CD1c-positive myeloid dendritic cell (primary cell): Measurements from ENCODE around the gene MT2A.
"Not testable (repeated sequence)": the region's sequence is repeated elsewhere in the genome, so short reads cannot be mapped to it uniquely, and the experiment has no call there.

Source experiments
- DNase-seq: peaks from one replicate; pipeline ENCODE4 v3.0.0-alpha.2; 2016; ENCODE audit errors: extremely low spot score

MT2A gene

GRCh38 chr16:56621665-56622445 lies 13.5 kb downstream of the MT2A start:
- DNase-seq: not testable (repeated sequence)

- not testable (repeated sequence) for DNase-seq
Measured at GRCh38 chr16:56623184-56623583, 14.8 kb downstream of the MT2A start.

DNA sequence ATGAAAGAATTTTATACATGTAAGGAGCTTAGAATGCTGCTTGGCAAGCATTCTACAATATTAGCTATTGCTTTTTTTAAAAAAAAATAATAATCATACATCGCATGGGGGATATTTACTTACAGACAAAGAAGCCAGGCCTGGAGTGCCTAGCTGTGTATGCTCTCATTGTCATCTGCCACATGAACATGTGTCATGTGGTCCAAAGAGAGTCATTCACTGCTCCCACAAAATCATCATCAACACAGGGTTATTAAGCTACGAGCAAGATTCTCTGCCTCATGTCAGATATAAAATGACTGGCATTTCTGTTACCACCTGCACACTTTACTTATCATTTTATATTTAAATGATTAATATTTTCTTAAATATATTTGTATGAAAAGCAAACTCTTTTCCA lies 15.3 kb downstream of the MT2A start:
- DNase-seq: no peak

- DNase-seq: peak; percentile 60
Measured at GRCh38 chr16:56625140-56625942, 17.0 kb downstream of the MT2A start, which contains the start of gene MT1E. TSS of gene MT1E (plus strand) at chr16:56625781. CDS start at chr16:56625852, 71 bp downstream.

GRCh38 chr16:56625943-56626654 lies 17.7 kb downstream of the MT2A start:
- DNase-seq: no peak

GRCh38 chr16:56626685-56627084 lies 18.3 kb downstream of the MT2A start:
- no peak for DNase-seq

- DNase-seq: no peak
Measured at GRCh38 chr16:56628486-56629350, 20.3 kb downstream of the MT2A start.

DNA sequence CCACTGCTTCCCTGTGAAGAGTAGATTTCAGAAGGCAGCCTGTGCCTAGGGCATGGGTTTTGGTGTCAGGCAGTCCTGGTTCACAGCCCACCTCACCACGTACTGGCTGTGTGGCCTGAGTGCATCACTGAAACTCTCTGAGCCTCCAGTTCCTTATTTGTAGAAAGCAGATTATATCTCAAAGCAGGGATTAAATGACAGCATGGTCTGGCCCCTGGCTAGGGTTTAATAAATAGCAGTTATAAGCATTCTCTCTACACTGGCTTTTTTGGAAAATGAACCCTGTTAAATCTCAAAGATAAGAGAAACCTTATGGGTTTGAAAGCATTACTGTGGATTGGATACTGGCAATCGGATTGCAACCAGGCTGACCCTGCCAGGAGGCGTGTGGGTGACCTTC lies 21.1 kb downstream of the MT2A start:
- DNase-seq: no peak

GRCh38 chr16:56630134-56630533 lies 21.8 kb downstream of the MT2A start:
- DNase-seq: peak; percentile 22

GRCh38 chr16:56631197-56631596 lies 22.8 kb downstream of the MT2A start:
- no peak for DNase-seq

- no peak for DNase-seq
Measured at GRCh38 chr16:56631832-56632155, 23.4 kb downstream of the MT2A start.

DNA sequence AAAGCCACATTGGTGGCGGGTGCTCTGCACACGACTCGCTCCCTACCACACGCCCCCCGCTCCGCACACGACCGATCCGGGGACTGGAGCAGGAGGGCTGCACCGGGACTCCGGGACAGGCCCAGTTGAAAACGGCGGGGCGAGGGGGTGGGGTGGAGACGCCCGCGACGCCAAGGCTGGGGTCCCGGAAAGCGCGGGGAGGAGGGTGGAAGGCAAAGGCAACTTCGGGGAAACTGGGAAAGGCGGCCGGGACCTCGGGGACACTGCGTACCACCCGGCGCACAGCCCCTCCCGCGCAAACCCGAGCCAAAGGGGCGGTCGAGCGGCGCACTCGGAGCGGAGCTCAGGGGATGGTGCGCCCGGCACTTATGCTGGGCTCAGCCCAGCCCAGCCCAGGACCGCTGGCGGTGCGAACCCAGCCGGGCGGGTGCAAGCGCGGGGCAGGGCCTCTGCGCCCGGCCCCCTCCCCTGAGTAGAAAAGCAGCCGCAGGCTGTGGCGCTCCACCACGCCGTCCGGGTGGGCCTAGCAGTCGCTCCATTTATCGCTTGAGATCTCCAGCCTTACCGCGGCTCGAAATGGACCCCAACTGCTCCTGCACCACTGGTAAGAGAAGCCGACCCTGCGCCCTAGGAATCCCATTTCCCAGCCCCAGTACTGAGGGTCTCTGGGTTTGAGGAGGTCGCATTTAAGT lies 23.9 kb downstream of the MT2A start, which contains the start of gene MT1M:
Gene MT1M, plus strand, starts transcription at position 504 of the 692 bp plus-strand sequence. Its CDS starts 73 bp downstream, at position 577.
- no peak for DNase-seq

- no peak for DNase-seq
Measured at GRCh38 chr16:56632848-56633365, 24.5 kb downstream of the MT2A start.

GRCh38 chr16:56633535-56633934 lies 25.2 kb downstream of the MT2A start:
- DNase-seq: no peak

GRCh38 chr16:56634715-56635440 lies 26.5 kb downstream of the MT2A start:
- DNase-seq: no peak

- DNase-seq: no peak
Measured at GRCh38 chr16:56635441-56635967, 27.1 kb downstream of the MT2A start.

DNA sequence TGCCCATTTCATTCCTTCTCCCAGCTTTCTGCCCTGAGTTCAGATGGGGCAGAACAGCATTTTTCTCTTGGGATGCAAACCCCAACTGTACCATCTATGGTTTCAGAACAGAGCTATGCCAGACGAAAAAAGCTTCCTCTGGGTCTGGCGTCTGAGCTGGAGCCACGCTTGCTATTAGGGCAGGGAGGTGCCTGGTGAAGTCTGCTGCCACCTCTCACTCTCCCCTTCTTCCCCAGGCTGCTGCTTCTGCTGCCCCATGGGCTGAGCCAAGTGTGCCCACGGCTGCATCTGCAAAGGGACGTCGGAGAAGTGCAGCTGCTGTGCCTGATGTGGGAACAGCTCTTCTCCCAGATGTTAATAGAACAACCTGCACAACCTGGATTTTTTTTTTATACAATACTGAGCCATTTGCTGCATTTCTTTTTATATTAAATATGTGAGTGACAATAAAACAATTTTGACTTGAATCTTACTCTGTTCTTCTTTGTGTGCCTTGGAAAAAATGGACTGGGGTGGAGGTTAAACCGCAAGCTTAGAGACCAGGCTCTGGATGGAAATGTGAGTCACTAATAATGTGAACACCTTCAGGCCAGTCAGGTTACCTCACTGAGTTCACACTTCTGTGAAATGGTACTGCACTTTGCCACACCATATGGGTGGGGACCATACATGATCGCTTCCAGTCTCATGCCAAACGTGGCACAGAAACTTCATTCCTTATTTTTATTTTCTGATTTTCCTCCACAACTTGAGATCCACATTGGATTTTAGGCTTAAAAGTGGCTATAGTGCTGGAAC lies 28.4 kb downstream of the MT2A start:
- DNase-seq: no peak
